Stimulated activated CD4-positive, alpha-beta T cell treated with anti-CD3 and anti-CD28 coated beads, Interleukin-15, amount 100 ng/mL, for 24 hours (primary cell): ENCODE measurements around the gene NDST1.
"Not testable (repeated sequence)": the region's sequence is repeated elsewhere in the genome, so short reads cannot be mapped to it uniquely, and the experiment has no call there.

Source experiments
- DNase-seq: peaks from one replicate; pipeline ENCODE4 v3.0.0-alpha.2; 2020

NDST1 gene

DNA sequence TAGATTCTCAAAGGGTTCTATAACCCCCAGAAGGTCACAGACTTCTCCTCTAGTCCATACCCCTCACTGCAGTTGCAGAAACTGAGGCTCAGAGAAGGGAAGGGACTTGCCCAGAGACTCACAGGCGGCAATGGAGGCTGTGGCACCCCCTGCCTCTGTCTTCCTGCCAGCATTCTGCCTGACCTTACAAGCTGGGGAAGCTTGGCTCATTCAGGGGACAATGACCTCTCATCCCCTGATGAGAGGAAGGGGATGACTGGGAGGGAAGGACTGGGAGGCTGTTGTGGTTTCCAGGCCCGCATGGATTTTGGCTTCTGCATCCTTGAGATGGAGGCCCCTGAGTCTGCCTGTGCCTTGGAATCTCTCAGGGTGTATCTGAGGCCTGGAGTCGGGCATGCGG, 897 bp downstream of the NDST1 start:
- no peak for DNase-seq

GRCh38 chr5:150509992-150510391, 2.1 kb downstream of the NDST1 start:
- DNase-seq, result no peak

GRCh38 chr5:150510460-150511263, 2.7 kb downstream of the NDST1 start:
- no peak for DNase-seq

- DNase-seq, result no peak
Measured at GRCh38 chr5:150511578-150512367, 3.8 kb downstream of the NDST1 start.

DNA sequence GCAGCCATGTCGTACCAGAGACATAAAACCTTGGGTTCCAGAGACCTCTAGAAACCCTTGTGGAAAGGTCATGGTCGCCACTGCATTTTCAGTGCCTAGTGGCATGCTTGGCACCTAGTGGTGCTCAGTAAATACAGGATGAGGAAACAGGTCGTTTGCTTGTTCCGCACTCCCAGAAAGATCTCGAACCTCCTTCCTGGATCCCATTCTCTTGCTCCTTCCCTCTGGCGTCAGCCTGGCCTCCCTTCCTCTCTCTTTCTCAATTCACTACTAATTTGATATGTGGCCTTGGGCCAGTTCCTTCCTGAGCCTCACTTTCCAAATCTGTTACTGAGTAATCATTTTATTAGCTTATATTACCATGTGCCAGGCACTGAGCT, 4.4 kb downstream of the NDST1 start:
- no peak for DNase-seq

- DNase-seq, result peak; percentile 14
Measured at GRCh38 chr5:150513375-150514309, 5.7 kb downstream of the NDST1 start.

DNA sequence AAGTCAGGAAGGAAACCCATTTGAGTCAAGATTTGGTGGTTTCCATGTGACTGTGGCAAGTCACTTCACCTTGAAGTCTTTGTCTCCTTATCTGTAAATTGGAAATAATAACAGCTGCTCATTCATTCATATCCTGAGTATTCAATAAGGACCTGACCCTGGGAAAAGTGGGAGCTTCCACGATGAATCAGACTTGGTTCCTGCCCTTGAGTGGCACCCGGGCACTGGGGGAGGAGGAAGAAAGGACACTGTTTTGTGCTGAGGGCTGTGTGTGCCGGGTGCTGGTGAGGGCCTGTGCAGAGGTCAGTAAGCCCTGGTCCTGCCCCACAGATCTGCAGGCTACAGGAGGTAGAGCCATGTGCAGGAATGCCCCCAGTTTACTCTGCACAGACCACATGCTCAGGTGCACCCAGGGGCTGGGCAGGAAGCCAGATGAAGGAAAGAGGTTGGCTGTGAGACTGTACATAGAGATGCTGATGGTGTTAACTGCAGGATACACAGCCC, 6.8 kb downstream of the NDST1 start:
- DNase-seq, result no peak

DNA sequence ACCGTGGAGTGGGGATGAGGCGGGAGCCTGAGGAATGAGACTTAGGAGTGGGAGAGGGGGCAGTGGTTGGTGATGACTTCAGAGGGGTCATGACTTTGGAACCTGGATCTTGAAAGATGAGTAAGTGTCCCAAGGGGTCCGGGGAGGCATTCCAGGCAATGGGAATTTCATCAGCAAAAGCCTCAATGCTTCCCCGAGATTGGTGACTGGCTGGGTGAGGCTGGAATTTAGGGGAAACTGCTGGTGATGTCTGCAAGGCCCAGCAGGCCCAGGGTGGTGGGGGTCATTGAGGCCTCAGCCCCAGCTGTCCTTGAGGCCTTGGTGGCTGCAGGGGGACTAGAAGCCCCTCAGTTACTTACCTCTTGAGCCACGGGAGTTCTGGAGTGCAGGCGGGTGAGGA, 7.5 kb downstream of the NDST1 start:
- DNase-seq, result no peak

- no peak for DNase-seq
Measured at GRCh38 chr5:150516011-150516410, 8.1 kb downstream of the NDST1 start.

- DNase-seq, result no peak
Measured at GRCh38 chr5:150517272-150518152, 9.6 kb downstream of the NDST1 start.

DNA sequence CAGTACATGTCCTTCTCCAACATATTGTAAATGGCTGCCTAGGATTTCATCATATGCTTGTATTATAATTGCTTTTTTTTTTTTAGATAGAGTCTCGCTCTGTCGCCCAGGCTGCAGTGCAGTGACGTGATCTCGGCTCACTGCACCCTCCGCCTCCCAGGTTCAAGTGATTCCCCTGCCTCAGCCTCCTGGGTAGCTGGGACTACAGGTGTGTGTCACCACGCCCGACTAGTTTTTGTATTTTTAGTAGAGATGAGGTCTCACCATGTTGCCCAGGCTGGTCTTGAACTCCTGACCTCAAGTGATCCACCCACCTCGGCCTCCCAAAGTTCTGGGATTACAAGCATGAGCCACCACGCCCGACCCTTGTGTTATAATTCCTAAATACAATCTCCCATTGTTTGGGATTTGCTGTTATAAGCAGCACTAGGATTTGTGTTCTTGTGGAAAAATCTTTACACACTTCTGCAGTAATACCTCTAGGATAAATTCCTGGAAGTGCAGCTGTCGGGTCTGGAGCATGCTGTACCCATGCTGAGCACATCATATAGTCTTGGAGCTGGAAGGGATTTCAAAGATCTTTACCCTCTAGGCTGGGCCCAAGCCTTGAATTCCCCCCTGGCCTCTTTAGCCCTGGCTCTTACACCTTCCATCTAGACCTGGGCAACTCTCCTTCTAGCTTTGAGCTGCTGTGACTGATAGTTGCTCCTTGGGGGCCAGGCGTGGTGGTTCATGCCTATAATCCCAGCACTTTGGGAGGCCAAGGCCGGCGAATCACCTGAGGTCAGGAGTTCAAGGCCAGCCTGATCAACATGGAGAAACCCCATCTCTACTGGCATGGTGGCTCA, 11.0 kb downstream of the NDST1 start:
- DNase-seq, result not testable (repeated sequence)

- DNase-seq, result no peak
Measured at GRCh38 chr5:150519560-150519945, 11.6 kb downstream of the NDST1 start.

- no peak for DNase-seq
Measured at GRCh38 chr5:150519978-150520377, 12.0 kb downstream of the NDST1 start.

- DNase-seq, result no peak
Measured at GRCh38 chr5:150520747-150521521, 13.0 kb downstream of the NDST1 start.

DNA sequence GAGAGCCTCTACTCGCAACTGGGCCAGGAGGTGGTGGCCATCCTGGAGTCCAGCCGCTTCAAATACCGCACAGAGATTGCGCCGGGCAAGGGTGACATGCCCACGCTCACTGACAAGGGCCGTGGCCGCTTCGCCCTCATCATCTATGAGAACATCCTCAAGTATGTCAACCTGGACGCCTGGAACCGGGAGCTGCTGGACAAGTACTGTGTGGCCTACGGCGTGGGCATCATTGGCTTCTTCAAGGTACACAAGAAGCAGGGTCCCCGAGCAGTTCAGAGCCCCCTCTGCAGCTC, 13.5 kb downstream of the NDST1 start:
- no peak for DNase-seq

DNA sequence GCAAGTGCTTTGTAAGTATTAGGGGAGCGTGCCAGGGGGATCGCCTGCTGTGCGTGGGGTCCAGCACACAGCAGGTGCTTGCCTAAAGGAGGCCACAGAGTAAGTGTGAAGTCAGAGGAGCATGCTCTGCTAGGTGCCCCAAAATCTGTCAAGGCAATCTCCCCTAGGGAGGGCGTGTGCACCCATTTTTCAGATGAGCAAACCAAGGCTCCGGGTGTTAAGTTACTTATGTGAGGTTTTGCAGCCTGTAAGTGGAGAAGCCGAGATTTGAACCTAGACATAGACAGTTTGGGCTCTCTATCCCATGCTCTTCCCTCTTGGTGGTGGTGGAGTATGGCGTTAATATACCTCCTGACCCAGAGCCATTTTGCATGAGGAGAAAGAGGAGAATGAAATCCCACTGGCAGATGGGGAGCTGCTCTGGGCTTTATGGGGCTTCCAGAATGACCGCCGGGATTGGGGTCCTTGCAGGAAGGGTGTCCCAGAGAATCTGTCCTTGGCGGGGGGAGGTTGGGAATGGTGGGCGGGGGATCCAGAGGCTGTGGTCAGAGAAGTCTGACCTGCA, 14.1 kb downstream of the NDST1 start:
- no peak for DNase-seq

DNA sequence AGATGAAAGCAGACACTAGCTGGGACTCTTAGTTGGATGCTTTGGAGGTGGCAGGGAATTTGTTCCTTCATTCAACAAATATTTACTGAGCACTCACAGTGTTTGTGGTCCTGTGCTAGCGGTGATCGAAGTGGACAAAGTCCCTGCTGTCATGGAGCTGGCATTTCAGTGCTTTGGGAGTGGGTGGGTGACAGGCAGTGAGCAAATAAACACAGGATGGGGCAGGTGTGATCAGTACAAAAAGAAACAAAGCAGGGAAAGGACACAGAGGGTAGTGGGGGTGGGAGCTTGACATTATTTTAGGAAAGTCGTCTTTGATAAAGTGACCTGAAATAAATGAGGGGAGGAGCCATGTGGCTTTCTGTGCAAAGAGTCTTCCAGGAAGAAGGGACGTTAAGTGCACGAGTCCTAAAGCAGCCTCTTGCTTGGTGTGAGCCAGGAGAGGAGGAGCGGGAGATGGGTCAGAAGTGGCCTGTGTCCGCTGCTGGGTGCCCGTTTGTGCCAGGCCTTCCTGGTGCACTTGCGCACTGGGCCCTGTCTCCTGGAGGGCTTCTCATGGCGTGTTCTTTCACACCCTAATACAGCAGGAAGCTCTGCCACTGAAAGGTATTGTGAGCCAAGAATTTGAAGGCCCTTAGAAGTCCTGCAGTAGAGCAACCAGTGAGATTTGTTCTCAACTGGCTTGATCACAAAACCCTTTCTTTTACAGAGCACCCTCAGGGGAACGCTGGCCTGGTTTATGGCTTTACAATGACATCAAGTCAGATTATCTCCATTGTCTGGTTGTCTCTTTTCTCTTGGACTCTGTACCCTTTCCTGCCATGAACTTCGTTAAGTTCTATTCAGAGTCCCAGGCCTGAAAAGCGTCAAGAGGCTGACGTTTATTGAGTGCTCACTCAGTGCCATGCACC, 14.8 kb downstream of the NDST1 start:
- DNase-seq, result no peak

GRCh38 chr5:150523472-150524350, 15.8 kb downstream of the NDST1 start:
- peak; percentile 9 for DNase-seq
